B cell (primary cell): ENCODE results near the gene D2HGDH. TPM values are rescaled to one million over a fixed set of nuclear protein-coding genes. Genes with fewer than 3 reads are reported as not detected.

ENCODE experiments used
- ATAC-seq: fragments of 200-7000 bp; cut with Tn5 transposase; one replicate; pipeline ENCODE4 v1.10.0; 2021; ENCODE audit warnings: low read depth, mild to moderate bottlenecking, moderate number of reproducible peaks, moderate library complexity
- CTCF ChIA-PET: fragments of 350-600 bp; sonication (Branson Sonifier 250); formaldehyde crosslinking; loops from one replicate; lab custom pipeline; 2021; ENCODE audit warnings: antibody characterized with exemption, inconsistent platforms; lab: Charles Lee
- POLR2A ChIA-PET: fragments of 350-600 bp; sonication (Branson Sonifier 250); formaldehyde crosslinking; loops from one replicate; lab custom pipeline; 2021; ENCODE audit warnings: antibody characterized with exemption; lab: Charles Lee
- DNase-seq: peaks from one replicate; pipeline ENCODE4 v3.0.0; 2013
- H2AFZ ChIP-seq: 2 replicates; pipeline ENCODE4 v1.6.1; 2012; ENCODE audit warnings: mild to moderate bottlenecking, low read depth, low read length; ENCODE audit not compliant: insufficient read depth, poor library complexity, severe bottlenecking
- H3K27ac ChIP-seq, 2 donors: 1 replicate in 1 of 2; 2 replicates in 1 of 2; pipeline ENCODE4 v1.5.1; 2012 to 2013; ENCODE audit warnings: low read length in 2 of 2, mild to moderate bottlenecking in 2 of 2, moderate library complexity in 1 of 2
- H3K27me3 ChIP-seq, 4 experiments: fragments of 200-600 bp in 1 of 4; sonication (generic) in 1 of 4; replicated peaks in 1 of 4; 1 replicate in 2 of 4; 2 replicates in 2 of 4; pipeline versions ENCODE4 v1.6.1 to v1.7.0; 2013 to 2016; ENCODE audit warnings: low read length in 3 of 4, mild to moderate bottlenecking in 2 of 4, mixed read lengths in 1 of 4, moderate library complexity in 1 of 4; ENCODE audit not compliant: insufficient read depth in 4 of 4, control insufficient read depth in 3 of 4; ENCODE audit errors: control extremely low read depth in 1 of 4
- H3K36me3 ChIP-seq, 2 experiments: replicated peaks in 1 of 2; 1 replicate in 1 of 2; 2 replicates in 1 of 2; pipeline versions ENCODE4 v1.6.1 to v1.7.1; 2013; ENCODE audit warnings: low read length in 1 of 2; ENCODE audit not compliant: insufficient read depth in 2 of 2, control insufficient read depth in 1 of 2; ENCODE audit errors: control extremely low read depth in 1 of 2, extremely low read depth in 1 of 2
- H3K4me1 ChIP-seq, 2 donors: fragments of 200-600 bp in 1 of 2; sonication (generic) in 1 of 2; 1 replicate in 1 of 2; 2 replicates in 1 of 2; pipeline versions ENCODE4 v1.5.1 to v1.6.1; 2013 to 2017; ENCODE audit warnings: low read length in 2 of 2; ENCODE audit not compliant: control insufficient read depth in 2 of 2, insufficient read depth in 2 of 2
- H3K4me2 ChIP-seq: replicated peaks from 2 replicates; pipeline ENCODE3; 2012; ENCODE audit warnings: mild to moderate bottlenecking, low read depth, low read length; ENCODE audit not compliant: poor library complexity, severe bottlenecking
- H3K4me3 ChIP-seq, 5 experiments: fragments of 200-600 bp in 1 of 5; sonication (generic) in 1 of 5; 1 replicate in 3 of 5; 2 replicates in 2 of 5; pipeline versions ENCODE4 v1.5.1 to v1.7.0; 2011 to 2016; ENCODE audit warnings: low read length in 4 of 5, mild to moderate bottlenecking in 4 of 5, low read depth in 2 of 5, control low read depth in 1 of 5, moderate library complexity in 1 of 5; ENCODE audit not compliant: insufficient read depth in 1 of 5; ENCODE audit errors: control extremely low read depth in 1 of 5, extremely low read depth in 1 of 5
- H3K79me2 ChIP-seq: fragments of 200-600 bp; sonication (generic); one replicate; pipeline ENCODE4 v1.6.0; 2016; ENCODE audit warnings: low read length; ENCODE audit not compliant: control insufficient read depth, insufficient read depth
- H3K9ac ChIP-seq: fragments of 200-600 bp; sonication (generic); 2 replicates; pipeline ENCODE4 v1.6.1; 2017; ENCODE audit warnings: mild to moderate bottlenecking, low read length, moderate library complexity
- H3K9me3 ChIP-seq, 3 donors: one replicate each; pipeline versions ENCODE4 v1.6.1 to v1.7.1; 2013; ENCODE audit warnings: low read length in 2 of 3; ENCODE audit not compliant: control insufficient read depth in 2 of 3, insufficient read depth in 1 of 3; ENCODE audit errors: control extremely low read depth in 1 of 3
- H4K20me1 ChIP-seq: 2 replicates; pipeline ENCODE4 v1.6.0; 2012; ENCODE audit warnings: mild to moderate bottlenecking, low read length; ENCODE audit not compliant: insufficient read depth, control insufficient read depth, poor library complexity, severe bottlenecking
- H3K27ac Mint-ChIP-seq: one replicate; pipeline ENCODE4 v1.8.0; 2021; ENCODE audit warnings: mixed read lengths
- H3K27me3 Mint-ChIP-seq: one replicate; pipeline ENCODE4 v1.8.0; 2021; ENCODE audit warnings: mixed read lengths
- H3K4me1 Mint-ChIP-seq: one replicate; pipeline ENCODE4 v1.8.0; 2021; ENCODE audit warnings: mixed read lengths
- H3K4me3 Mint-ChIP-seq: one replicate; pipeline ENCODE4 v1.8.0; 2021; ENCODE audit warnings: mixed read lengths
- H3K9me3 Mint-ChIP-seq: one replicate; pipeline ENCODE4 v1.8.0; 2022; ENCODE audit warnings: mixed read lengths; ENCODE audit not compliant: insufficient read depth
- CTCF ChIP-seq: fragments of 200-600 bp; IDR thresholded peaks from one replicate; pipeline ENCODE4 v1.8.0; 2022; ENCODE audit warnings: antibody characterized with exemption, mild to moderate bottlenecking
- EZH2 ChIP-seq: IDR thresholded peaks from 2 replicates; pipeline ENCODE4 v1.6.1; 2012; ENCODE audit warnings: borderline replicate concordance, low read depth, mild to moderate bottlenecking, moderate library complexity, low read length; ENCODE audit not compliant: insufficient read depth, poor library complexity, severe bottlenecking
- WGBS: methylation state at CpG from one replicate; pipeline ENCODE4 v1.1.5; 2013; ENCODE audit warnings: missing lambda C conversion rate; ENCODE audit not compliant: insufficient coverage; 5-methylcytosine and 5-hydroxymethylcytosine counted together
- intact Hi-C: fragments of 100-400 bp; cut with micrococcal nuclease; formaldehyde crosslinking; loops from one replicate; pipeline ENCODE4 v1.10.0; 2022
- polyA plus RNA-seq: library from polyadenylated mRNA; depleted of rRNA; stranded (reverse); fragments of >200 nt; gene quantifications from 2 replicates; pipeline ENCODE4 v1.2.3, GENCODE V29; 2012
- total RNA-seq, 2 donors: library from RNA; stranded (reverse); fragments of 120-200 nt in 1 of 2; gene quantifications; 1 replicate in 1 of 2; 2 replicates in 1 of 2; pipeline versions ENCODE4 v1.2.3 to v1.2.4, GENCODE V29; 2013 to 2022

Gene D2HGDH
- total and polyA plus RNA-seq, 2 donors (not counting 1 experiment from before 2014, with no cell fraction given), result 44.0 to 67.7 TPM

GRCh38 chr2:241773511-241774418 is 39.3 kb downstream of the D2HGDH start:
- TF ChIP-seq CTCF (no peak), EZH2 (no peak)
- no peaks in the 10 kb centered on the region for H3K79me2 ChIP-seq
- peaks cover 9% of the 10 kb centered on the region for H3K4me1 Mint-ChIP-seq
- no peak overlapping the region for H3K4me2 ChIP-seq
- H2AFZ ChIP-seq, result no peak overlapping the region
- no peak overlapping the region for H3K27ac ChIP-seq
- H3K27me3 Mint-ChIP-seq, result peaks cover 4% of the 10 kb centered on the region
- H3K36me3 ChIP-seq, result no peaks in the 10 kb centered on the region
- whole genome bisulfite sequencing, result 88% methylated on average over 28 of the region's 29 CpGs
- POLR2A ChIA-PET, result no interaction called here
- H3K9ac ChIP-seq, result no peak overlapping the region
- H4K20me1 ChIP-seq, result no peaks in the 10 kb centered on the region
- H3K4me1 ChIP-seq, result peaks cover 0 to 15% of the 10 kb centered on the region in 2 donors
- no peak overlapping the region for H3K27ac Mint-ChIP-seq
- H3K4me3 ChIP-seq, result no peak overlapping the region
- intact Hi-C loops, result no loop called here
- no peak overlapping the region for H3K4me3 Mint-ChIP-seq
- H3K9me3 Mint-ChIP-seq, result no peaks in the 10 kb centered on the region
- no peak for ATAC-seq
- DNase-seq, result no peak
- no peaks in the 10 kb centered on the region for H3K9me3 ChIP-seq
- H3K27me3 ChIP-seq, result peaks cover 0 to 13% (median 0%) of the 10 kb centered on the region in 4 experiments
- CTCF ChIA-PET, result no interaction called here
